Gastrocnemius medialis (tissue), 4 donors: ENCODE results near the gene ASPG.

Experiments
- CTCF ChIP-seq, 5 experiments: fragments of 450-650 bp in 3 of 5; fragments of 200-600 bp in 2 of 5; sonication (generic) in 2 of 5; IDR thresholded peaks in 4 of 5; conservative IDR thresholded peaks in 1 of 5; 1 replicate in 4 of 5; 2 replicates in 1 of 5; pipeline ENCODE4 v1.5.1; 2016 to 2019; ENCODE audit warnings: antibody characterized with exemption in 5 of 5, mild to moderate bottlenecking in 3 of 5, moderate library complexity in 3 of 5
- POLR2A ChIP-seq, 2 donors: fragments of 450-650 bp; IDR thresholded peaks; one replicate each; pipeline ENCODE4 v1.6.1; 2017; ENCODE audit warnings: antibody characterized with exemption in 2 of 2, mild to moderate bottlenecking in 2 of 2, moderate library complexity in 2 of 2

DNA sequence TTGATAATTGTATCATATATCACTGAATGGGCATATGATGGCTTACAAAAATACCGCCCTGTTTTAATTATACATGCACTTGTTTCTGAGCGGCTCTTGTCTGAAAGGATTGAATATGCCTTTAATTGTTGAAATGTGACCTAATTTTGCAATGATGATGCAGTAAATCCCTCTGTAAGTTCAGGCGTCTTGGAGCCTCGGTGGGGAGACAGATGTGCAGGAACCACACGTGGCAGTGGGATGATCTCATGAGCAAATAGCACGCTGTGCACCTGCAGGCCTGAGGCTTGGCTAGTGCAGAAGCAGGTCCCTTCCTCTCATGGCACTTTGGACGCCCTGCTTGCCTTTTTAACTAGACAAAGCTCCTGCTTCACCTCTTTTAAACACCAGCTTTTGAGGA is 49.3 kb upstream of the ASPG start:
- no peak for TF ChIP-seq CTCF (IDR thresholded peaks at IDR 0.05 in 4 of 5, conservative IDR thresholded peaks at IDR 0.05 in 1 of 5)
- TF ChIP-seq POLR2A (IDR thresholded peaks at IDR 0.05), result no peak
